ENCODE measurements around the gene AKAP10. TPM values are rescaled to one million over a fixed set of nuclear protein-coding genes. Genes with fewer than 3 reads are reported as not detected.

Gene AKAP10
- total and polyA plus RNA-seq, 2 donors (not counting 3 experiments of a cell fraction or from before 2014, with no cell fraction given), result 10.0 to 27.1 TPM

DNA sequence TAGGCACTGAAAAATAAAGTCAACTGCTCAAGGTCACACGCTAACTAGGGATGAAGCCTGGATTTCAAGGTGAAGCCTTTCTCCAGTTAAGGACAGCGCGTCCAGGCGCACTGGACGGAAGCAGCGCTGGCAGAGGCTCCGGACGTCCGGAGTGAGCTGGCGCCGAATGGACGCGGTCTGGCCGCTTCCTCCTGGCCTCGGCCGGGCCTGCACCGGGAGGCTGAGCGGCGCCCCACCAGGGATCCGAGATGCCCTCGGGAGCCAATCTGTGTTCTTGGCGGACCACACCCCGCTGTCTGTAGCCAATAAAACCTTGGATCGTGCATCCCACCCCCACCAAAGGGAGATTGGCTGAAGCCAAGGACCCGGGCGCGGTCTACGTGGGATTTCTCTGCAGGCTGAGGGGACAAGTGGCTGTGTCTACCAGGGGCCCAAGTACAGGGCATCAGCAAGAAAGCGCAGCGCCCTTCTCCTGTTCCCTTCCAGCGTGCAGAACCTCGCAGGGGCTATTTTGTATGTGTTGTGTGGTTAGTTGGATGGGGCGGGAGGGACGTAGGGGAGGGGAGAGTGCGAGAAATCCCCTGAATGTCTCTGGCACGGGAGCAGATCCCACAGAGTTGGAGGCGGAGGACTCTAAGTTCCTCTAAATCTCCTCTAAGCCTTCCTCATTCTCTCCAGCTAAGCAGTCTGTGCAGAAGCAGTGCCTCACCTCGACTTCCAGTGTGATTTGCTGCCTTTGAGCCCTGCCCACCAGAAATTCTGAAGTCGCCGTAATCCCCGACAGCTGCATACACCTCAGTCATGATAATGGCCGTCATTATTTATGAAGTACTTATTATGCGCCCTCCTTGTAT lies 2.5 kb upstream of the AKAP10 start:
- ChIA-PET POLR2A (no interaction called here), CTCF (interaction anchor here (0.6 kb wide), 1 partner anchor 30 kb away, joined by 3 read pairs; no protein-coding TSS in a partner anchor)
- FAIRE-seq (no peak), DNase-seq (ENCODE audit: low read depth, low spot score) (peak; percentile 35)
- TF ChIP-seq GATA2 (IDR thresholded peaks at IDR 0.05; ENCODE audit: insufficient read depth, insufficient read length, low read depth, low read length) (peak; percentile 10), FOS (IDR thresholded peaks at IDR 0.05; ENCODE audit: borderline replicate concordance, insufficient read depth, low read length) (peak; percentile 12), MYC (IDR thresholded peaks at IDR 0.05; ENCODE audit: low read depth, low read length) (no peak), POLR2A (IDR thresholded peaks at IDR 0.05; ENCODE audit: low read depth, low read length) (no peak), POLR2AphosphoS5 (IDR thresholded peaks at IDR 0.05; ENCODE audit: insufficient read depth, low read depth, low read length) (peak; percentile 37), EZH2 (IDR thresholded peaks at IDR 0.05; ENCODE audit: borderline replicate concordance, low read depth, low read length, severe bottlenecking) (no peak), JUN (IDR thresholded peaks at IDR 0.05; ENCODE audit: borderline replicate concordance, insufficient read depth, insufficient read length, low read depth) (no peak)
- TF ChIP-seq, protein P1, sequence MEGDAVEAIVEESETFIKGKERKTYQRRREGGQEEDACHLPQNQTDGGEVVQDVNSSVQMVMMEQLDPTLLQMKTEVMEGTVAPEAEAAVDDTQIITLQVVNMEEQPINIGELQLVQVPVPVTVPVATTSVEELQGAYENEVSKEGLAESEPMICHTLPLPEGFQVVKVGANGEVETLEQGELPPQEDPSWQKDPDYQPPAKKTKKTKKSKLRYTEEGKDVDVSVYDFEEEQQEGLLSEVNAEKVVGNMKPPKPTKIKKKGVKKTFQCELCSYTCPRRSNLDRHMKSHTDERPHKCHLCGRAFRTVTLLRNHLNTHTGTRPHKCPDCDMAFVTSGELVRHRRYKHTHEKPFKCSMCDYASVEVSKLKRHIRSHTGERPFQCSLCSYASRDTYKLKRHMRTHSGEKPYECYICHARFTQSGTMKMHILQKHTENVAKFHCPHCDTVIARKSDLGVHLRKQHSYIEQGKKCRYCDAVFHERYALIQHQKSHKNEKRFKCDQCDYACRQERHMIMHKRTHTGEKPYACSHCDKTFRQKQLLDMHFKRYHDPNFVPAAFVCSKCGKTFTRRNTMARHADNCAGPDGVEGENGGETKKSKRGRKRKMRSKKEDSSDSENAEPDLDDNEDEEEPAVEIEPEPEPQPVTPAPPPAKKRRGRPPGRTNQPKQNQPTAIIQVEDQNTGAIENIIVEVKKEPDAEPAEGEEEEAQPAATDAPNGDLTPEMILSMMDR (IDR thresholded peaks at IDR 0.05; ENCODE audit: extremely low read depth in 1 of 2, insufficient read depth in 1 of 2, low read depth in 1 of 2, low read length in 2 of 2), result no peak
- TF ChIP-seq, protein P2, sequence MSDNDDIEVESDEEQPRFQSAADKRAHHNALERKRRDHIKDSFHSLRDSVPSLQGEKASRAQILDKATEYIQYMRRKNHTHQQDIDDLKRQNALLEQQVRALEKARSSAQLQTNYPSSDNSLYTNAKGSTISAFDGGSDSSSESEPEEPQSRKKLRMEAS (IDR thresholded peaks at IDR 0.05; ENCODE audit: insufficient read depth, insufficient read length), result no peak
- intact Hi-C loops (cut with micrococcal nuclease) (loop anchor here (10.0 kb wide), 1 partner anchor 115 kb away; the partner anchor contains the start of gene ULK2), dilution Hi-C loops (cut with MboI; ENCODE audit: extremely low pct_ligation_motif_present, low sequenced_read_pairs) (no loop called here)
- peaks cover 27% of the 10 kb centered on the region for H3K79me2 ChIP-seq (ENCODE audit: control insufficient read depth, insufficient read depth, low read length)
- no peak overlapping the region for H3K9ac ChIP-seq (replicated peaks; ENCODE audit: extremely low read depth, insufficient read depth, low read length)
- no peaks in the 10 kb centered on the region for H3K36me3 ChIP-seq (ENCODE audit: control insufficient read depth in 2 of 2, extremely low read depth in 1 of 2, insufficient read depth in 2 of 2, low read length in 2 of 2)
- H3K4me2 ChIP-seq (ENCODE audit: insufficient read depth, low read length), result peak overlapping the region; percentile 37
- no peak overlapping the region for H3K27ac ChIP-seq (ENCODE audit: insufficient read depth, low read depth, low read length)
- peak overlapping the region; percentile 63 for H2AFZ ChIP-seq (ENCODE audit: low read depth, low read length)
- H3K4me1 ChIP-seq (ENCODE audit: control insufficient read depth, extremely low read depth, insufficient read depth, low read length), result peaks cover 7% of the 10 kb centered on the region
- no peak overlapping the region for H3K4me3 ChIP-seq (replicated peaks in 1 of 3; ENCODE audit: insufficient read depth in 1 of 3, low read depth in 1 of 3, low read length in 3 of 3)
- no peaks in the 10 kb centered on the region for H3K9me1 ChIP-seq (replicated peaks; ENCODE audit: control insufficient read depth, extremely low read depth, insufficient read depth, low read length)
- no peaks in the 10 kb centered on the region for H3K9me3 ChIP-seq (replicated peaks; ENCODE audit: control insufficient read depth, insufficient read depth, low read length)
- BruUV-seq (replicated peaks), result no TSS peak
- H3K27me3 ChIP-seq (ENCODE audit: control insufficient read depth in 2 of 2, insufficient read depth in 2 of 2, low read length in 2 of 2), result no peaks in the 10 kb centered on the region
- H4K20me1 ChIP-seq (replicated peaks; ENCODE audit: control insufficient read depth, extremely low read depth, insufficient read depth, low read length), result no peaks in the 10 kb centered on the region
